ENCODE results near the gene PITPNM1.
"Not testable (repeated sequence)": the region's sequence is repeated elsewhere in the genome, so short reads cannot be mapped to it uniquely, and the experiment has no call there.

Gene PITPNM1

GRCh38 chr11:67466962-67467771, 38.0 kb downstream of the PITPNM1 start:
- H3K4me3 ChIP-seq (ENCODE audit: severe bottlenecking), result no peak overlapping the region
- ATAC-seq (ENCODE audit: low read depth) (no peak), DNase-seq (ENCODE audit: low spot score) (no peak)
- H3K9me3 ChIP-seq (ENCODE audit: severe bottlenecking), result no peaks in the 10 kb centered on the region
- peaks cover 10% of the 10 kb centered on the region for H3K4me1 ChIP-seq (ENCODE audit: insufficient read depth, poor library complexity, severe bottlenecking)
- H3K27me3 ChIP-seq (ENCODE audit: insufficient read depth, poor library complexity, severe bottlenecking), result no peaks in the 10 kb centered on the region
- H3K36me3 ChIP-seq (ENCODE audit: low read depth), result no peaks in the 10 kb centered on the region
- no peak for TF ChIP-seq CTCF (IDR thresholded peaks at IDR 0.05; ENCODE audit: poor library complexity, severe bottlenecking)
- peak overlapping the region; percentile 76 for H3K27ac ChIP-seq (ENCODE audit: poor library complexity, severe bottlenecking)

GRCh38 chr11:67466367-67466766, 38.8 kb downstream of the PITPNM1 start:
- TF ChIP-seq CTCF (IDR thresholded peaks at IDR 0.05; ENCODE audit: poor library complexity, severe bottlenecking), result no peak
- H3K27me3 ChIP-seq (ENCODE audit: insufficient read depth, poor library complexity, severe bottlenecking), result no peaks in the 10 kb centered on the region
- no peaks in the 10 kb centered on the region for H3K9me3 ChIP-seq (ENCODE audit: severe bottlenecking)
- peaks cover 10% of the 10 kb centered on the region for H3K4me1 ChIP-seq (ENCODE audit: insufficient read depth, poor library complexity, severe bottlenecking)
- peak overlapping the region; percentile 76 for H3K27ac ChIP-seq (ENCODE audit: poor library complexity, severe bottlenecking)
- no peaks in the 10 kb centered on the region for H3K36me3 ChIP-seq (ENCODE audit: low read depth)
- ATAC-seq (ENCODE audit: low read depth) (no peak), DNase-seq (ENCODE audit: low spot score) (no peak)
- no peak overlapping the region for H3K4me3 ChIP-seq (ENCODE audit: severe bottlenecking)

- H3K4me1 ChIP-seq (ENCODE audit: insufficient read depth, poor library complexity, severe bottlenecking); DNase-seq (ENCODE audit: low spot score): not testable (repeated sequence)
- H3K4me3 ChIP-seq (ENCODE audit: severe bottlenecking), result peak overlapping the region; percentile 51
Observed at GRCh38 chr11:67465530-67465929, 39.6 kb downstream of the PITPNM1 start.

GRCh38 chr11:67465189-67465510, 40.0 kb downstream of the PITPNM1 start:
- ATAC-seq (ENCODE audit: low read depth) (no peak; the same call in 2 of the 3 replicates), DNase-seq (ENCODE audit: low spot score) (no peak)
- Histone ChIP-seq H3K9me3 (ENCODE audit: severe bottlenecking) (no peaks in the 10 kb centered on the region), H3K36me3 (ENCODE audit: low read depth) (no peaks in the 10 kb centered on the region), H3K4me3 (ENCODE audit: severe bottlenecking) (peak overlapping the region; percentile 51), H3K27me3 (ENCODE audit: insufficient read depth, poor library complexity, severe bottlenecking) (no peaks in the 10 kb centered on the region), H3K27ac (ENCODE audit: poor library complexity, severe bottlenecking) (peak overlapping the region; percentile 76), H3K4me1 (ENCODE audit: insufficient read depth, poor library complexity, severe bottlenecking) (peaks cover 10% of the 10 kb centered on the region)
- no peak for TF ChIP-seq CTCF (IDR thresholded peaks at IDR 0.05; ENCODE audit: poor library complexity, severe bottlenecking)

More at GRCh38 chr11:67465530-67465929, 39.6 kb downstream of the PITPNM1 start:
- not testable (repeated sequence) for H3K27me3 ChIP-seq (ENCODE audit: insufficient read depth, poor library complexity, severe bottlenecking); H3K9me3 ChIP-seq (ENCODE audit: severe bottlenecking); ATAC-seq (ENCODE audit: low read depth); H3K36me3 ChIP-seq (ENCODE audit: low read depth)
- H3K27ac ChIP-seq (ENCODE audit: poor library complexity, severe bottlenecking), result peak overlapping the region; percentile 76

GRCh38 chr11:67464411-67465188, 40.6 kb downstream of the PITPNM1 start:
- peaks cover 10% of the 10 kb centered on the region for H3K4me1 ChIP-seq (ENCODE audit: insufficient read depth, poor library complexity, severe bottlenecking)
- H3K27ac ChIP-seq (ENCODE audit: poor library complexity, severe bottlenecking), result peak overlapping the region; percentile 76
- no peak for TF ChIP-seq CTCF (IDR thresholded peaks at IDR 0.05; ENCODE audit: poor library complexity, severe bottlenecking)
- no peaks in the 10 kb centered on the region for H3K9me3 ChIP-seq (ENCODE audit: severe bottlenecking)
- peak; percentile 73 for ATAC-seq (ENCODE audit: low read depth)
- H3K36me3 ChIP-seq (ENCODE audit: low read depth), result no peaks in the 10 kb centered on the region
- DNase-seq (ENCODE audit: low spot score), result peak; percentile 95
- peak overlapping the region; percentile 51 for H3K4me3 ChIP-seq (ENCODE audit: severe bottlenecking)
- H3K27me3 ChIP-seq (ENCODE audit: insufficient read depth, poor library complexity, severe bottlenecking), result no peaks in the 10 kb centered on the region

Data from RWPE2 (cell line).